ENCODE results near the gene ZNF33B.
"Not testable (repeated sequence)": the region's sequence is repeated elsewhere in the genome, so short reads cannot be mapped to it uniquely, and the experiment has no call there.

ZNF33B gene

DNA sequence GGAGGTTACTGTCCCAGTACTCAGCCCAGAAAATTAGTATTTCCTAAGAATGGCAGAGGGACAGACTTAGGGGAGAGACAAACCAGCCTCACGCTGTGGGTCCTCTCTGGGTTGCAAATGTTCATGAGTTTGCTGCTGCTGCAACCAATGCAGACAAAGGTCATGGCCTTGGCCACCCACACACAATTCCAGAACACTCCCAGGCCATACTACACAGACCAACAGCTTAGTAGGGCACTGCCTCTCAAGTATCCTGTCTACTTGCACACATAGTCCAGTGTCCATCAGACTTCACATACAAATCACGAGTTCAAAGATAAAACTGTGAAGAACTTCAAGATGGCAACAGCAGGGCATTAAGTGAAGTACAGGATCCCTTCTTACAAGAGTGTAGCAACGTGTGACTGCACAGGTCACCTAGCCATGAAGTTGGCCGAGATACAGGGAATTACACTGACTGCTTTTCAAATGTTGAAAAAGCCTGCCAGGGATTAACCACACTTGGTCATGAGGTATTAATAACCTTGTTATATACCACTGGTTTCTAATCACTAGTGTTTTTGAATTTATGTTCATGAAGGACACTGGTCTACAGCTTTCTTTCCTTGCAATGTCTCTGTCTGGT is 40.0 kb downstream of the ZNF33B start:
- no peaks in the 10 kb centered on the region for H3K4me1 ChIP-seq (ENCODE audit: control insufficient read depth, insufficient read depth, low read length)
- H3K36me3 ChIP-seq (ENCODE audit: insufficient read depth, low read length) = peaks cover 9% of the 10 kb centered on the region
- no peak overlapping the region for H3K4me2 ChIP-seq (ENCODE audit: low read length)
- no peak overlapping the region for H3K9ac ChIP-seq (ENCODE audit: low read depth, low read length)
- no peaks in the 10 kb centered on the region for H3K27me3 ChIP-seq (ENCODE audit: control insufficient read depth, insufficient read depth, low read length)
- peaks cover 3% of the 10 kb centered on the region for H3K9me3 ChIP-seq (replicated peaks; ENCODE audit: low read length)
- H3K4me3 ChIP-seq (ENCODE audit: low read length) = no peak overlapping the region

DNA sequence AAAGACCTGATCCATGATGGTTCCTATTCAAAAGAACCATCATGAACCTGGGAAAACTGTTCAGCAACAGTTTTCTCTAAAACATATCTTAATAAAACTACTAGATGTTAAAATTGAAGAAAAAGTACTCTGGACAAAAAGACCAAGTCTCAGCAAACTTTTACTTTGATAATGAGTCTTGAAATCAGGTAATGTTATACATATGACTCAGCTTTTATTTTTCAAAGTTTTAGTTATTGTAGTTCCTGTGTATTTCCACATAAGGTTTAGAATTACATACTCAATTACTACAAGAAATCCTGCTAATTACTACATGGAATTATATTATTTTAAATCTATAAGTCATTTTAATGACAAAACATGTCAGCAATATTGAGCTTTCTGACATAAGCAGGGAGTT is 42.2 kb downstream of the ZNF33B start:
- Histone ChIP-seq H3K4me1 (ENCODE audit: control insufficient read depth, insufficient read depth, low read length) (no peaks in the 10 kb centered on the region), H3K9me3 (replicated peaks; ENCODE audit: low read length) (peaks cover 10% of the 10 kb centered on the region), H3K9ac (ENCODE audit: low read depth, low read length) (no peak overlapping the region), H3K27me3 (ENCODE audit: control insufficient read depth, insufficient read depth, low read length) (no peaks in the 10 kb centered on the region), H3K4me3 (ENCODE audit: low read length) (no peak overlapping the region), H3K4me2 (ENCODE audit: low read length) (no peak overlapping the region), H3K36me3 (ENCODE audit: insufficient read depth, low read length) (peaks cover 12% of the 10 kb centered on the region)

DNA sequence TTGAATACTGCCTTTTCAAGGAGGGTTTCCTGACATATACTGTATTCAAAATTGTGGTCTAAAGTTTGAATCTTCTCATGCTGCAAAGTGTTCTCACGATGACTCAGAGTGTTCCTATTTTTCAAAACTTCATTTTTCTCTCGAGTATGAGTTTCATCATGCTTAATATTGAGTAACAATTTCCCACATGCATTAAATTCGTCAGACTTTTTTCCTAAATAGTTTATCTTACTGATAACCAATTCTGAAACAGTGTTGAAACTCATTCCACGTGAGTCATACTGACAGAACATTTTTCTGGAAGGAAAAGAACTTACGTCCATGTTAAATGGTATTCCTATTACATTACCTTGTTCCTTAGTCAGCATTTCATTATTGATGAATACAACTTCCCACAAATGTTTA is 44.1 kb downstream of the ZNF33B start:
- Histone ChIP-seq H3K4me3 (ENCODE audit: low read length) (no peak overlapping the region), H3K4me2 (ENCODE audit: low read length) (no peak overlapping the region), H3K36me3 (ENCODE audit: insufficient read depth, low read length) (peaks cover 12% of the 10 kb centered on the region), H3K4me1 (ENCODE audit: control insufficient read depth, insufficient read depth, low read length) (no peaks in the 10 kb centered on the region), H3K9ac (ENCODE audit: low read depth, low read length) (no peak overlapping the region), H3K9me3 (replicated peaks; ENCODE audit: low read length) (peaks cover 10% of the 10 kb centered on the region), H3K27me3 (ENCODE audit: control insufficient read depth, insufficient read depth, low read length) (no peaks in the 10 kb centered on the region)

DNA sequence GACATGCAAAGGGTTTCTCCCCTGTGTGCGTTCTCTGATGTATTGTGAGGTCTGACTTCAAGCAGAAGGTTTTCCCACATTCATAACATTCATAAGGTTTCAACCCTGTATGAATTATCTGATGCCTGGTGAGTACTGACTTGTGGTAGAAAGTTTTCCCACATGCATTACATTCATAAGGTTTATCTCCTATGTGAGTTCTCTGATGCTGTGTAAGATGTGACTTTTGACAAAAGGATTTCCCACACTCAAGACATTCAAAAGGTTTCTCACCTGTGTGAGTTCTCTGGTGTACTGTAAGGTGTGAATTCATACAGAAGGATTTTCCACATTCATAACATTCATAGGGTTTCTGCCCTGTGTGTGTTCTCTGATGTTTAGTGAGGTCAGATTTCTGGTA is 45.1 kb downstream of the ZNF33B start:
- no peak overlapping the region for H3K4me3 ChIP-seq (ENCODE audit: low read length)
- peaks cover 10% of the 10 kb centered on the region for H3K9me3 ChIP-seq (replicated peaks; ENCODE audit: low read length)
- no peaks in the 10 kb centered on the region for H3K4me1 ChIP-seq (ENCODE audit: control insufficient read depth, insufficient read depth, low read length)
- no peaks in the 10 kb centered on the region for H3K27me3 ChIP-seq (ENCODE audit: control insufficient read depth, insufficient read depth, low read length)
- H3K4me2 ChIP-seq (ENCODE audit: low read length) = no peak overlapping the region
- H3K36me3 ChIP-seq (ENCODE audit: insufficient read depth, low read length) = peaks cover 12% of the 10 kb centered on the region
- H3K9ac ChIP-seq (ENCODE audit: low read depth, low read length) = no peak overlapping the region

DNA sequence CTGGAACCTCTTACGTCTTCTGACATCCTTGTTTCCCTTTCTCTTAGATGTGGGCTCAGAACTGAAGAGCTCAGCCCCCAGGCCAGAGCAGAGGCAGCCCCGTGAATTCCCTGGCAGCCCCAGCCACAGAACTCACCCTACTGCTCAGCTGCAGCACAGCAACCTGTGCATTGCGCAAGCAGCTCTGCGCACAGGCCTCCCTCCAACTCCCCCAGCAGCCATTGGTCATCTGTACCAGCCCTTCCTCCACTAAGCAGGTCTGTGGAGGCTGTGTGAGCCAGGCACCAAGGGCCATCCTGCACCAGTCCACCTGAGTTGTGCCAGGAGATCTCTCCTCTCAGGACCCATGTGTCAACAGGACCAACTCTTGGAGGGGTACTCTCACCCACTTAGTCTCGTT is 54.5 kb downstream of the ZNF33B start:
- no peak overlapping the region for H3K4me3 ChIP-seq (ENCODE audit: low read length)
- no peak overlapping the region for H3K9ac ChIP-seq (ENCODE audit: low read depth, low read length)
- H3K36me3 ChIP-seq (ENCODE audit: insufficient read depth, low read length) = peaks cover 2% of the 10 kb centered on the region
- H3K27me3 ChIP-seq (ENCODE audit: control insufficient read depth, insufficient read depth, low read length) = no peaks in the 10 kb centered on the region
- no peak overlapping the region for H3K4me2 ChIP-seq (ENCODE audit: low read length)
- H3K4me1 ChIP-seq (ENCODE audit: control insufficient read depth, insufficient read depth, low read length) = no peaks in the 10 kb centered on the region
- H3K9me3 ChIP-seq (replicated peaks; ENCODE audit: low read length) = no peaks in the 10 kb centered on the region

DNA sequence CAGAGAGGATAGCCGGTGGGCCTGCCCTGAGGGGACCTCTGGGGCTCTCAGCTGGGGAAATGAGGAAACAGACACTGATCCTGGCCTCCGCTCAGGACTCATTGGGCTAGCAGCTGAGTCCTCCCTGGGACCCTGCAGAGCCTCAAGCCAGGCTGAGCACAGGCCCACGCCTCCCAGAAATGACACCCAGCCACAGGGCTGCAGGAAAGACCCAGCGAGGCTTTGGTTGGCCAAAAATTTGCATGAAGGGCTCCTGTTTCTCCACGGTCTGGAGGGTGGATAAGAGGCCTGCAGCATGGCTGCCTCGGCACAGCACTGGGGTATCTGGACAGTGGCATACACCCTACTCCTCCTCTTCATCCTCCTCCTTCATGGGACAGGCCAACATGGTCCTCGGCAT is 60.4 kb downstream of the ZNF33B start:
- Histone ChIP-seq H3K4me1 (ENCODE audit: control insufficient read depth, insufficient read depth, low read length) (no peaks in the 10 kb centered on the region), H3K4me2 (ENCODE audit: low read length) (no peak overlapping the region), H3K9me3 (replicated peaks; ENCODE audit: low read length) (no peaks in the 10 kb centered on the region), H3K9ac (ENCODE audit: low read depth, low read length) (no peak overlapping the region), H3K4me3 (ENCODE audit: low read length) (no peak overlapping the region), H3K27me3 (ENCODE audit: control insufficient read depth, insufficient read depth, low read length) (no peaks in the 10 kb centered on the region), H3K36me3 (ENCODE audit: insufficient read depth, low read length) (no peaks in the 10 kb centered on the region)

DNA sequence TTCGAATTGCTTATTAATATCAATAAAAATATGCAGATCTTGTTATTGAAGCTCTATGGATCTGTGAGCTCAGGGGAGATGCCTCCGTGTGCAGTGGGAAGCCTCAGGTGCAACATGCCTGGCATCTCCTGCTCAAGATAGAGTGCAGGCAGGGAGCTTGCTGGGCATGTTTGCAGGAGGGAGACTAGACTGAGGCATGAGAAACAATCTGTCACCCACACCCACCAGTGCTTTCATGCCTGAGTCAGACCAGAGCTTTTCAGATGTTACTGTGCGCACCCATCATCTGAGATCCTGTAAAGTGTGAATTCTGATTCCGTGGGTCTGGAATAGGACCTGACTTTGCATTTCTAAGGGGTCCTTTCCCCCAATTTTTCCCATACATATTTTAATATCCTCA is 62.0 kb downstream of the ZNF33B start:
- Histone ChIP-seq H3K27me3 (ENCODE audit: control insufficient read depth, insufficient read depth, low read length) (no peaks in the 10 kb centered on the region), H3K9me3 (replicated peaks; ENCODE audit: low read length) (no peaks in the 10 kb centered on the region), H3K36me3 (ENCODE audit: insufficient read depth, low read length) (no peaks in the 10 kb centered on the region), H3K4me1 (ENCODE audit: control insufficient read depth, insufficient read depth, low read length) (no peaks in the 10 kb centered on the region), H3K4me3 (ENCODE audit: low read length) (no peak overlapping the region), H3K4me2 (ENCODE audit: low read length) (no peak overlapping the region), H3K9ac (ENCODE audit: low read depth, low read length) (no peak overlapping the region)

DNA sequence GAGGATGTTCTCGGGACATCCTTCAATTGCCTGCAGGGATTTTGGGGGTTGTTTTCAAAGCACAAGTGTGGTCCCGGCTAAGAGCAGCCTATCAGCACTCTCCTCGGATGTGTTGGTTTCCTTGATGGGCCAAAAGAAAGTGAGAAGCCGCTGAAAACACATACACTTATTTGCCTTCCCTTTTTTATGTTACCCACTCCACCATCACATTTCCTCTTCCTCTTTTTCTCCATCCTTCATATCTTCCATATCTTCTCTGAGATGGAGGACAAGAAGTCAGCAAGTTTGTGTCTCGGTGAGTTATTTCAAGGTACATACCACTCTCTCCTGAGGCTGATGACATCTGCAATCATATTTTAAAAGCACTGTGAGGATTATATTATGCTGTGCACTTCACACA is 64.0 kb downstream of the ZNF33B start:
- no peaks in the 10 kb centered on the region for H3K9me3 ChIP-seq (replicated peaks; ENCODE audit: low read length)
- H3K9ac ChIP-seq (ENCODE audit: low read depth, low read length) = no peak overlapping the region
- no peaks in the 10 kb centered on the region for H3K27me3 ChIP-seq (ENCODE audit: control insufficient read depth, insufficient read depth, low read length)
- no peak overlapping the region for H3K4me3 ChIP-seq (ENCODE audit: low read length)
- no peaks in the 10 kb centered on the region for H3K36me3 ChIP-seq (ENCODE audit: insufficient read depth, low read length)
- no peak overlapping the region for H3K4me2 ChIP-seq (ENCODE audit: low read length)
- no peaks in the 10 kb centered on the region for H3K4me1 ChIP-seq (ENCODE audit: control insufficient read depth, insufficient read depth, low read length)

DNA sequence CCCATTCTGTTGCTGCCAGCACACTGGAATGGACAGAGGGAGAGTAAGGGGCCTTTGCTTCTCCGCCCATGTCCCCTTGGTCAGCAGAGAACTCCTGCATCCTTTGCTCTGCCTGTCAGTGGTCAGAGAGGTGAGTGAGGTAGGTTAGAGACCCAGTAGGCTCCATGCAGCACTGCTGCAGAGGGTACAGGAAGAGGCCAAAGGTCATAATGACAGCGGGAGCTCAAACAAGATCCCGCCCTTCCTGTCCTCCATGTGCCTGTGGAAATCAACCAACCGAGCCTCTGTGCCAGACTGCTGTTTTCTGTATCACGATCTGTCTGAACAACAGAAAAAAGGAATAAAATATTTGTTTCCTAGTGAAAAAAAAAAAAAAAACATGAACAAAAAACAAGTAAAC is 81.4 kb downstream of the ZNF33B start:
- no peaks in the 10 kb centered on the region for H3K36me3 ChIP-seq (ENCODE audit: insufficient read depth, low read length)
- no peak overlapping the region for H3K9ac ChIP-seq (ENCODE audit: low read depth, low read length)
- no peaks in the 10 kb centered on the region for H3K9me3 ChIP-seq (replicated peaks; ENCODE audit: low read length)
- no peak overlapping the region for H3K4me2 ChIP-seq (ENCODE audit: low read length)
- peaks cover 2% of the 10 kb centered on the region for H3K4me1 ChIP-seq (ENCODE audit: control insufficient read depth, insufficient read depth, low read length)
- no peaks in the 10 kb centered on the region for H3K27me3 ChIP-seq (ENCODE audit: control insufficient read depth, insufficient read depth, low read length)
- no peak overlapping the region for H3K4me3 ChIP-seq (ENCODE audit: low read length)

DNA sequence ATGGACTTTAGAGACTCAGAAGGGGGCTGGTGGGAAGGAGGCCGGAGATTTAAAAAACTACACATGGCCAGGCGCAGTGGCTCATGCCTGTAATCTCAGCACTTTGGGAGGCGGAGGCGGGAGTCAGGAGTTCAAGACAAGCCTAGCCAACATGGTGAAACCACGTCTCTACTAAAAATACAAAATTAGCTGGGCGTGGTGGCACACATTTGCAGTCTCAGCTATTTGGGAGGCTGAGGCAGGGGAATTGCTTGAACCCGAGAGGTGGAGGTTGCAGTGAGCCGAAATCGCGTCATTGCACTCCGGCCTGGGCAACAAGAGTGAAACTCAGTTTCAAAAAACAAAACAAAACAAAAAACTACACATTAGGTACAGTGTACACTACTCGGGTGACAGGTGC is 84.8 kb downstream of the ZNF33B start:
- not testable (repeated sequence) for H3K9me3 ChIP-seq (replicated peaks; ENCODE audit: low read length); H3K4me3 ChIP-seq (ENCODE audit: low read length); H3K9ac ChIP-seq (ENCODE audit: low read depth, low read length); H3K36me3 ChIP-seq (ENCODE audit: insufficient read depth, low read length); H3K27me3 ChIP-seq (ENCODE audit: control insufficient read depth, insufficient read depth, low read length)
- H3K4me2 ChIP-seq (ENCODE audit: low read length) = peak overlapping the region; percentile 89
- H3K4me1 ChIP-seq (ENCODE audit: control insufficient read depth, insufficient read depth, low read length) = peaks cover 10% of the 10 kb centered on the region

DNA sequence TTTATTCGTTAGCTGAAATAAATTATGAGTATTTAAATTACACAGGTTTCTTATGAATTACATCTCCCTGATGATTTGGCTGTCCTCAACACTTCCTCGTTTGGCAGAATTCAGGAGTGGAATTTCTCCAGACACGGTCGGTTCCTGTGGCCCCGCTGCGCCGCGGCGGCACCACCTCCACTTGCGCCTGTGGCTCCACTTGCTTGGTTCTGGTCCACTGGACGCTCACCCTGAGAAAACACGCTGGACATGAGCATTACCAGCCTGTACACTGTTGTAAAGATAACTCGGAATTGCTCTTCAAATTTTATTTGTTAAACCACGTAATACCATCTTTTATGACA is 85.3 kb downstream of the ZNF33B start:
- H3K9me3 ChIP-seq (replicated peaks; ENCODE audit: low read length) = no peaks in the 10 kb centered on the region
- no peaks in the 10 kb centered on the region for H3K36me3 ChIP-seq (ENCODE audit: insufficient read depth, low read length)
- H3K9ac ChIP-seq (ENCODE audit: low read depth, low read length) = peak overlapping the region; percentile 58
- peak overlapping the region; percentile 95 for H3K4me3 ChIP-seq (ENCODE audit: low read length)
- H3K4me2 ChIP-seq (ENCODE audit: low read length) = peak overlapping the region; percentile 89
- H3K27me3 ChIP-seq (ENCODE audit: control insufficient read depth, insufficient read depth, low read length) = no peaks in the 10 kb centered on the region
- peaks cover 10% of the 10 kb centered on the region for H3K4me1 ChIP-seq (ENCODE audit: control insufficient read depth, insufficient read depth, low read length)

DNA sequence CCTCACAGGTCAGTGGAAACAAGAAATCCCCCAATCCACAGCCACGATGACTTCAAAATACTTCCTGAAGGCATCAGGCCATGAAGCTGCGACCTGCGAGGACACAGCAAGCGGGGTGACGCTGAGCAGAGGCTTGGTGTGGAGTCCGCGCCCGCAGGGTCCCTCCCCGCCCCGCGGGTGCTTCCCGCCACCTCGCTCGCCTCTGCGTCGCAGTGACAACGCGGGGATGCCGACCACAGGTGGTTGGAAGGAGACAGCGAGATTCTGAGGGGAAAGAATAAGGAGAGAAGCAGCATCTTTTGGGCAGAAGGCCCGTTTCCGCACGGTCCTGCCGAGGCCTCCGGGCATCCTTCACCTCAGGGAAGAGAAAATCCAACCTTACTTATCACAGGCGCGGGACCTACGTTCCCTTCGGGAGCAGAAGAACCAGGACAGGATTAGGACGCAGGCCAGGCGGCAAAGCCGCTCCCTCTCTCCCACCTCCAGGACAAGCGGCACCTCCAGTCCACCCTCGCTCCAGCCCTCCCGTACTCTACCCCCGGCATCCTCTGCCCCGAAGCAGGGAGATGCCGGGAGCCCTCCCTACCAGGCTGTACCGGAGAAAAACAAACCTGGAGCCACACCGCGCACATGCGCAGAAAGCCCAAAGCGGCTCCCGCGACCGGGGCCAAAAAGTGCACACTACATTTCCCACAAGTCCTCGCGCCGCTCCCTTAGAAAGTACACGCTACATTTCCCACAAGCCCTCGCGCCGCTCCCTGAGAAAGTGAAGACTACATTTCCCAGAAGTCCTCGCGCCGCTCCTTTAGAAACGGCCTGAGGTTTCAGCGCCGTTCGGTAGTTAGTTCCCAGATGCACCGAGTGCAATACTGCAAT is 85.9 kb downstream of the ZNF33B start:
- H3K4me2 ChIP-seq (ENCODE audit: low read length) = peak overlapping the region; percentile 89
- H3K36me3 ChIP-seq (ENCODE audit: insufficient read depth, low read length) = no peaks in the 10 kb centered on the region
- peak overlapping the region; percentile 82 for H3K9ac ChIP-seq (ENCODE audit: low read depth, low read length)
- no peaks in the 10 kb centered on the region for H3K9me3 ChIP-seq (replicated peaks; ENCODE audit: low read length)
- H3K4me1 ChIP-seq (ENCODE audit: control insufficient read depth, insufficient read depth, low read length) = peaks cover 10% of the 10 kb centered on the region
- peak overlapping the region; percentile 95 for H3K4me3 ChIP-seq (ENCODE audit: low read length)
- H3K27me3 ChIP-seq (ENCODE audit: control insufficient read depth, insufficient read depth, low read length) = no peaks in the 10 kb centered on the region
